CMK (cell line): Measurements from ENCODE around the gene STAT5B.
"Not testable (repeated sequence)": the region's sequence is repeated elsewhere in the genome, so short reads cannot be mapped to it uniquely, and the experiment has no call there.

Experiments used
- DNase-seq: peaks from one replicate; pipeline ENCODE4 v3.0.0-alpha.2; 2010; ENCODE audit warnings: low read depth

The STAT5B gene

DNA sequence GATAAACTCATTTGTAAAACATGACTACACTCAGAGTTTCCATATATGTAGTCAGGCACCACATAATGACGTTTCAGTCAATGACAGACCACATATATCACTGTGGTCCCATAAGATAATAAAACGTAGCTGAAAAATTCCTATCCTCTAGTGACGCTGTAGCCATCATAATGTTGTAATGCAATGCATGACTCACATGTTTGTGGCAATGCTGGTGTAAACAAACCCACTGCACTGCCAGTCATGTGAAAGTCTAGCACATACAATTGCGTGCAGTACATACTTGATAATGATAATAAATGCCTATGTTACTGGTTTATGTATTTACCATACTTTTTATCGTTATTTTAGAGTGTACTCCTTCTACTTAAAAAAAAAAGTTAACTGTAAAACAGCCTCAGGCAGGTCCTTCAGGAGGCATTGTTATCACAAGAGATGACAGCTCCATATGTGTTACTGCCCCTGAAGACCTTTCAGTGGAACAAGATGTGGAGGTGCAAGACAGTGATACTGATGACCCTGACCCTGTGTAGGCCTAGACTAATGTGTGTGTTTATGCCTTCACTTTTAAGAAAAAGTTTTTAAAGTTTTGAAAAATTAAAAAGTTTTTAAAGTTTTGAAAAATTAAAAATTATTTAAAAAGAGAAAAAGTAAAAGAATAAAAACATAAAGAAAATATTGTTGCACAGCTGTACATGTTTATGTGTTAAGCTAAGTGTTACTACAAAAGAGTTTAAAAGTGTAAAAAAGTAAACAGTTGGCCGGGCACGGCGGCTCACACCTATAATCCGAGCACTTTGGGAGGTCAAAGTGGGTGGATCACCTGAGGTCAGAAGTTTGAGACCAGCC is 9.0 kb downstream of the STAT5B start:
- no peak for DNase-seq

DNA sequence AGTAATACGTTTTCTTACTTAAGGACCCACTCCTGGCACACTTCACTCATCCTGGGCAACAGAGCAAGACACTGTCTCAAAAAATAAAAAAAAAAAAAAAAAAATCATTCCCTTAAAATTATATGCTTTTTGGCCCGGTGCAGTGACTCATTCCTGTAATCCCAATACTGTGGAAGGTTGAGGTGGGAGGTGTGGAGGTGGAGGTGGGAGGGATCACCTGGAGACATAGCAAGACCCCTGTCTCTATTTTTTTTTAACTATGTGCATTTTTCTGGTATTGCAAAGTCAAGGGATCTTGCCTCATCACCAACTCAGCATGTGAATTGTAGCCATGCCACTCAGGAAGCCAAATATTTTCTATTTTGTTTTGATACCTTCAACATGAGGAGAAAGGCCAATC is 9.7 kb downstream of the STAT5B start:
- DNase-seq: no peak

DNA sequence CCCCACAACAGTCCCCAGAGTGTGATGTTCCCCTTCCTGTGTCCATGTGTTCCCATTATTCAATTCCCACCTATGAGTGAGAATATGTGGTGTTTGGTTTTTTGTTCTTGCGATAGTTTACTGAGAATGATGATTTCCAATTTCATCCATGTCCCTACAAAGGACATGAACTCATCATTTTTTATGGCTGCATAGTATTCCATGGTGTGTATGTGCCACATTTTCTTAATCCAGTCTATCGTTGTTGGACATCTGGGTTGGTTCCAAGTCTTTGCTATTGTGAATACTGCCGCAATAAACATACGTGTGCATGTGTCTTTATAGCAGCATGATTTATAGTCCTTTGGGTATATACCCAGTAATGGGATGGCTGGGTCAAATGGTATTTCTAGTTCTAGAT is 11.8 kb downstream of the STAT5B start:
- DNase-seq: not testable (repeated sequence)

DNA sequence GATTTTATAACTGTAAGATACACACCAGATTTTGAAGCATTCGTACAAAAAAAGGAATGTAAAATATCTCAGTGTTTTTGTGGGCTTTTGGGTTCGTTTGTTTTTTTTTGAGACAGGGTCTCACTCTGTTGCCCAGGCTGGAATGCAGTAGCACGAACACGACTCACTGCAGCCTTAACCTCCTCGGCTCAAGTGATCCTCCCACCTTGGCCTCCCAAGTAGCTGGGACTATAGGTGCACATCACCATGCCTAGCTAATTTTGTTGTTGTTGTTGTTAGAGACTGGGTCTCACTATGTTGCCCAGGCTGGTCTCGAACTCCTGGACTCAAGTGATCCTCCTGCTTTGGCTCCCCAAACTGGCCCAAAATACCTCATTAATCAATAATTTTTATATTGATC is 15.9 kb downstream of the STAT5B start:
- no peak for DNase-seq

DNA sequence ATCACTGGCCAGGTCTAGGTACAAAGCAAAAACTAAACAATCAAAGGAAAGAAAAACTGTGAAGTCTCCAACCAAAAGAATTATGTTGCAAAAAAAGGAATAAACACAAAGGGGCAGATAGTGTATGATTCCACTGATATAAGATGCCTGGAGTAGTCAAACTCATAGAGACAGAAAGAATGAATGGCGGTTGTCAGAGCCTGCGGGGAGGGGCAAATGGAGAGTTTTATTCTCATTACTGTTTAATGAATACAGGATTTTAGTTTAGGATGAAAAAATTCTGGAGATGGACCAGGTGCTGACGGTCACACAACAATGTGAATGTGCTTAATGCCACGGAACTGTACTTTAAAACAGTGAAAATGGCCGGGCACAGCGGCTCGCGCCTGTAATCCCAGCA is 20.7 kb downstream of the STAT5B start:
- no peak for DNase-seq

DNA sequence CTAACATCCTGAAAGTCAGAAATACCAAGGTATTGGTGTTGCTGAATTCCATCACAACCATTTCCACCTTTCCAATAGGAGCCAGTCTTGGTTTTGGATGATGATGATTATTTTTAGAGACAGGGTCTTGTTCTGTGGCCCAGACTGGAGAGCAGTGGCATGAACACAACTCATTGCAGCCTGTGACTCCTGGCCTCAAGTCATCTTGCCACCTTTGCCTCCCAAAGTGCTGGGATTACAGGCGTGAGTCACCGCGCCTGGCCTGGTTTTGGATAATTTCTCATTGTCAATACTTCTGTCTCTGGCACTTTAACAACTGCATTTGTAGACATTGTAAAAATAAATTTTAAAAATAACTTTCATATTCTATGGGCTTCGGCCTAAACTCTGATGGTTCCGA is 22.6 kb downstream of the STAT5B start:
- DNase-seq: no peak

DNA sequence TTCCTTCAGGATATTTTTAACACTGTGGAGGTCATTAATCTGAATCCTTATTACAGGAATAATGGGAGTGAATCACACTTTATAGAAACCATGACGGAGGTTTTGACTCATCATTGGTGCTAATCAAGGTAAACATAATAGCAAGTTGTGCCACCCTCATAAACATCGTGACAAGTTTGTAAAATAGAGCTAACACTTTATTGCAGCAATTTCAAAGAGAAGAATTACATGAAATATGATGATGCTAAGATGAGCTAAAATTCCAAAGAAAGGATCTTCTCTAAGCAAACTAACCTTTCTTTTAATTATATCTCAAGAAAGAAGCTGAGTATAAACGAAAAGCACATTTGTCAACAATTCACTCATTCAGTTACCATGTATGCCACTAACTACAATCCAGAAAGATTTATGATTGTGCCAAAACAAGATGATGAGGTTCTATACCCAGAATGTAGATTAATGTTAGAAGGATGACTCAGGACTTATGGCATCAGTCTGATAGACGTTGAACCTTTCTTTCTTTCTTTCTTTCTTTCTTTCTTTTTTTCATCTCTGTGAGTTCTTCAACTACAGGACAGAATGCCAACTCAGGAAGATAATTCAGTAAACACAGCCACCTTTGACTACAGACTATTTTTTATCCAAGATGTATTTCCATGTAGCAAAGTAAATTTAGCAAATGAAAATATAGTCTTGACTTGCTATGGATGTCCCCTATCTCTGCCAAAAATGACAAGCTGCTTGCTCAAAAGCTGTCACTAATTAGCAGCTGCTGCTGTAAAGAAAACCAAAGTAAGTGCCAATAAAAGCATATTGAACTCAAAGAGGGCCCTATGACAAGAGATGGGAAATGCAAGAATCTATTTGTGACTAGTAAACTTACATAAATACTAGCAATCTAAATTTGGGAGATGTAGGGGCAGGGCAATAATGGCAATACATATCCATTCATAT is 23.3 kb downstream of the STAT5B start:
- no peak for DNase-seq

DNA sequence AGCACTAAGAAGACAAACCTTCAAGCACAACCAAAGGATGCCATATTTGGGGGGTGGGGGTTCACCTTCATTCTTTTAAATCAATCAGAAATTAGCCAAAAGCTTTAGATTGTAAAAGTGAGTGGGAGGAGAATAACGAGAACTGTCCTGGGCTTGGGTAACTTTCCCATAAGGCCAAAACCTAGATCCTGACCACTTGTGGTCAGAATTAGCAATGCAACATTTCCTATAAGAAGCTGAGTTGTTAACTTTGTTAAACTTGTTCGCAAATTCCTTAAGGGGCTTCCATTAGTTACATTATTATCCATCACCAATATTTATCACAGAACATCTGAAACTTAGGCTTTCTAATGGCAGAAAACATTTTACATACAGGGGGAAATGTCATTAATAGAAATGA is 25.1 kb downstream of the STAT5B start:
- DNase-seq: no peak

DNA sequence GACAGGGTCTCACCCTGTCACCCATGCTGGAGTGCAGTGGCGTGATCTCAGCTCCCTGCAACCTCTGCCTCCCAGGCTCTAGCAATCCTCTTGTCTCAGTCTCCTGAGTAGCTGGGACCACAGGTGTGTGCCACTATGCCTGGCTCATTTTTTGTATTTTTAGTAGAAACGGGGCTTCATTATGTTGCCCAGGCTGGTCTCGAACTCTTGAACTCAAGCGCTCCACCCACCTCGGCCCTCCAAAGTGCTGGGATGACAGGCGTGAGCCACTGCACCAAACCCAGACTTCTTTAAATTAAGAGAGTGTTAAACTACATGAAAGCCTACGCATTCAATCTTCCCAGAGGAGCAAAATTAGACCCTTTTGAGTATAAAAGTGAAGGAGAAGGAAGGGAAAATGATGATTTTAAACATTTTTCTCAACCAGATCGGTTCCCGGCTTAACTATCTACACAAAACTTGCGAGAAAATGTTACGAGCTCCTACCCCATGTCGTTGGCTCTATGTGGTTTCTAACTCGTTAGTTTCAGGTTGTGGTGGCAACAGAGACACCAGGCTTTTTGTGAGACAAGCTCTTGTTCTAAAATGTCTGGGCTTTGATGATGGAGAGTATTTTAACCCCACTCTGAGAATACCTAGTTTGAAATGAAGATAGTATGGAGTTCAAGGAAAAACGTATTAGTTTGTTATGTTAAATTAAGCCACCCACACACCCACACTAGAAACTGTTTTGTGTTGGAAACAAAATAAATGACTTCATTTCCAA is 26.3 kb downstream of the STAT5B start:
- no peak for DNase-seq

DNA sequence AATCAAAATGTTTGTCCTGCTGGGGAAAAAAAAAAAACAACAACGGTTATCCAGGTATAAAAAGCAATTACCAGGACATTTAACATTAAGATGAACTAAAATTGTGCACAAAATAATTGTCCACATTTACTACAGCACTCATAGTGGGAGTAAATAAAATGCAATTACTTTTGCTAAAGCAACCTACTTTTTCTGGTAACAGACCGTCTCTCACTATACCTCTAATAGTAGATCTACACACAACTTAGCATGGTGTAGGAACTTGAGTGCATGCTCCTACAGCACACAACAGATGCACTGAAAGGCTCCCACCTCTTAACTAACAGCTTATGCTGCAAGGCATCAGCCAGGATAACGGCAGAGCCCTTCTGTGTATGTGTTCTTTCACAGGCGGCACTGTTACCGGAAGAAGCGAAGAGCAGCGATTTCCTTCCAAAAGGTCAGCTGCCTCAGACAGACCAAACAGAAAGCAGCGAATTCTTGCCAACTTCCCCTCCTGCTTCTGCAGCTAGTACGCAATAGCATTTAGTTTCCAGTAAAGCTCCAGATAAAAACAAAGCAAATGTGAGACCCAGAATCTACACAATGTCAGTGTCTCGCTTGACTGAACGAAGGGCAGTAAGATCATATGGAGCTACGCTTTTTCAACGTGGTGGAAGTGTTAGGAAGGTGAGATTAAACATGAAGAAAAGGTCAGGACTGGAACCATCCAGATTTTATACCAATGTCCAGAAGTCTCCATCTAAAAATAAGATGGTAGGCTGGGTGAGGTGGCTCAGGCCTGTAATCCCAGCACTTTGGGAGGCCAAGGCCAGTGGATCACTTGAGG is 27.6 kb downstream of the STAT5B start:
- DNase-seq: peak; percentile 36

DNA sequence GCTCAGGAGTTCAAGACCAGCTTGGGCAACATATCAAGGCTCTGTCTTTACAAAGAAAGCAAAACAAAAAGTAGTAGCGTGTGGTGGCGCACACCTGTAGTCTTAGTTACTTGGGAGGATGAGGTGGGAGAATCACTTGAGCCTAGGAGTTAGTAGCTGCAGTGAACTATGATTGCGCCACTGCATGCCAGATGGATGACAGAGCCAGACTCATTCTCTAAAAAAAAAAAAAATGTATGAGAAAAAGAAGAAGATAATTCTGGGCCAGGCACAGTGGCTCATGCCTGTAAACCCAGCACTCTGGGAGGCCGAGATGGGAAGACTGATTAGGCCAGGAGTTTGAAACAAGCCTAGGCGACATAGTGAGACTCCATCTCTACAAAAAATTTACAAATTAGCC is 28.5 kb downstream of the STAT5B start:
- no peak for DNase-seq

DNA sequence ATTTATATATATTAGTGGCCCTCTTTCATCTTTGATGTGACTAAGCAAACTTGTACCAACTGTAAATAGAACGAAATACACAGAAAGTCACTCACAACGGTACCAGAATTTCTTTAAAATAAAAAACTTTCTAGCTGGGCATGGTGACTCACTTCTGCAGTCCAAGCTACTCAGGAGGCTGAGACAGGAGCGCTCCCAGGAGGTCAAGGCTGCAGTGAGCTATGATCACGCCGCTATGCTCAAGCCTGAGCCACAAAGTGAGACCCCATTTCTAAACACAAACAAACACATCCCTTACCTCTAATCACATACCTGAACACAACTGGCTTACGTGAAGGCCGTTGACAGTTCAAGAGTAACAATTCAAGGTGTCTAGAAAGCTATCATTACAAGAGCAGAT is 29.7 kb downstream of the STAT5B start:
- DNase-seq: no peak

DNA sequence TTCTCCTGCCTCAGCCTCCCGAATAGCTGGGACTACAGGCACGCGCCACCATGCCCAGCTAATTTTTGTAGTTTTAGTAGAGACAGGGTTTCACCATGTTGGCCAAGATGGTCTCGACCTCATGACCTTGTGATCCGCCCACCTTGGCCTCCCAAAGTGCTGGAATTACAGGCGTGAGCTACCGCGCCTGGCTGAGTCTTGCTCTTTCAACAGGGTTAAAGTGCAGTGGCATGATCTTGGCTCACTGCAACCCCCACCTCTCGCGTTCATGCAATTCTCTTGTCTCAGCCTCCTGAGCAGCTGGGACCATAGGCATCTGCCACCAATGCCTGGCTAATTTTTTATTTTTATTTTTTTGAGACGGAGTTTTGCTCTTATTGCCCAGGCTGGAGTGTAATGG is 31.0 kb downstream of the STAT5B start:
- not testable (repeated sequence) for DNase-seq

DNA sequence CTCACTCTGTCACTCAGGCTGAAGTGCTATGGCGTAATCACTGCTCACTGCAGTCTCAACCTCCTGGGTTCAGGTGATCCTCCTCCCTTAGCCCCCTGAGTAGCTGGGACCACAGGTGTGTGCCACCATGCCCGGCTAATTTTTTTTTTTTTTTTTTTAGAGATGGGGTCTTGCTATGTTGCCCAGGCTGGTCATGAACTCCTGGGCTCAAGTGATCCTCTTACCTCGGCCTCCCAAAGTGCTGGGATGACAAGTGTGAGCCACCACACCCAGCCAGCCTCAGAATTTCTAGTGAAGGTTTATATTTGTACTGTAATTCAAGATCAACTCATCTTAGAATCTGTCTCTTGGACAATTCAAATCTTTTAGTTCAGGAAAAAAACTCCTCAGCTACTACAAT is 32.1 kb downstream of the STAT5B start:
- DNase-seq: not testable (repeated sequence)

DNA sequence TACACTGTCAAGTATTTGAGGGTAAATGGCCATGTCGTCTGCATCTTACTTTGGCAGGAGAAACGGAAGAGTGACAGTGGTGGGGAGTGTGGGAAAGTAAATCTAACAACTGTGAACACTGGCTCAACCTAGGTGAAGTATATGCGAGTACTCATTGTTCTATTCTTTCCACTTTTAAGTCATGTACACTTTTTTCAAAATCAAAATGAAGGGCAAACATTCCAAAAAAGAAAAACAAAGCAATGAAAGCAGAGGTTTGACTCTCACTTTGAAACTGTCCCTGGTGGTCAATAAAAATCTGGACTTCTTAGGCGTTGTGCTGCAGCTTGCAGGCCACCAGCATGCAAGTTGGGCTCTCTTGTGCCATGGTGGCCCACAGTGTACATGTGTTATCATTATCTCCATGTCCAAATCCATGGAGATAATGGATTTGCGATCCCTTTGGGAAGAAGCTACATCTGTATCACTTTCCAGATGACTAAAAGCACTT is 32.7 kb downstream of the STAT5B start:
- no peak for DNase-seq

DNA sequence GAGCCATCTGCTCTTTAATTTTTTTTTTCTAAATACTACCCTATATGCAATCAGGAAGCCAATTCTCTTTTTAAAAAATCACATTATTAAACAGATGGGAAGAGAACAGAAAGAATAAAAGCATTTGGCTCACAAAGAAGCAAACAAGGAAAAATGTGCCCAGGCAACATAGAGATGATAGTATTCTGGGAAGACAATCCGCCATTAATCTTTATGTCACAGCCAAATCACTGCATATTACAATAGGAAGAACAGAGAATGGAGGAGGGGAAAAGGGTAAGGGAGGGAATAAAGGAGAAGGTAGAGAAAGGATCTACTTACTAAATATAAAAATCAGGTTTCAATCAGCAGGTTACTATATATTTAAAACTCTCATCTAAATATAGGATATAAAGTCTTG is 34.3 kb downstream of the STAT5B start:
- DNase-seq: no peak

DNA sequence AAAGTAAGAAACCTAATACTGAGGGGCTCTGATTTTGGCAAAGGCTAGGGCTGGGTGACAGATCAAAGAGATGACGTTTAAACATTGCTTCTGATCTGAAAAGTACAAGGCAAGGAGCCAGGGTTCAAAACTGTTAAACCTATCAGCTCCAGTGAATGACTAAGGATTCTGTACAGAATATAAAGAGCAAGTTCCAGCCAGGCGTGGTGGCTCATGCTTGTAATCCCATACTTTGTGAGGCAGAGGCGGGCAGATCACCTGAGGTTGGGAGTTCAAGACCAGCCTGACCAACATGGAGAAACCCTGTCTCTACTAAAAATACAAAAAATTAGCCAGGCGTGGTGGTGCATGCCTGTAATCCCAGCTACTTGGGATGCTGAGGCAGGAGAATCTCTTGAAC is 35.3 kb downstream of the STAT5B start:
- not testable (repeated sequence) for DNase-seq

DNA sequence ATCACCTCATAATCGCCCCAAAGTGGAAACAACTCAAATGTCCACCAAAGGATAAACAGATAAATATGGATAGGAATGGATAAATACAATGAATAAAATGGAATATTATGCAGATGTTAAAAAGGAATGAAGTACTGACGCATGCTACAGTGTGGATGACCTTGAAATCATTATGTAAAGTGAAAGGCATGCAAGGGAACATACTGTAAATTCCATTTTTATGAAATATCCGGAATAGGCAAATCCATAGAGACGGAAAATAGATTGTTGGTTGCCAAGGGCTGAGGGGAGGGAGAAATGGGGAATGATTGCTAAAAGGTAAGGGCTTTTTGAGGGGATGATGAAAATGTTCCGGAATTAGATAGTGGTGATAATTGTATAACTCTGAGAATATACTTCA is 36.0 kb downstream of the STAT5B start:
- DNase-seq: no peak

DNA sequence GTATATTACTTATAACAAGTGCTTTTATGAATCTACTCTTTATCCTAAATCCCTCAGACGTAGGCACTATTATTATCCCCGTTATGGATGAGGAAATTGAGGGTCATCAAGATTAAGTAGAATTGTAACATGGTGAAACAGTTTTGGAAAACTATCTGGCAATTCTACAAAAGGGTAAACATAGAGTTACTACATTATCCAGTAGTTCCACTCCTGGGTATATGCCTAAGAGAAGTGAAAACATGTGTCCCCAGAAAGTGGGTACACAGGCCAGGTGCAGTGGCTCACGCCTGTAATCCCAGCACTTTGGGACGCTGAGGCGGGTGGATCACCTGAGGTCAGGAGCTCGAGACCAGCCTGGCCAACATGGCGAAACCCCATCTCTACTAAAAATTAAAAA is 36.6 kb downstream of the STAT5B start:
- DNase-seq: not testable (repeated sequence)

DNA sequence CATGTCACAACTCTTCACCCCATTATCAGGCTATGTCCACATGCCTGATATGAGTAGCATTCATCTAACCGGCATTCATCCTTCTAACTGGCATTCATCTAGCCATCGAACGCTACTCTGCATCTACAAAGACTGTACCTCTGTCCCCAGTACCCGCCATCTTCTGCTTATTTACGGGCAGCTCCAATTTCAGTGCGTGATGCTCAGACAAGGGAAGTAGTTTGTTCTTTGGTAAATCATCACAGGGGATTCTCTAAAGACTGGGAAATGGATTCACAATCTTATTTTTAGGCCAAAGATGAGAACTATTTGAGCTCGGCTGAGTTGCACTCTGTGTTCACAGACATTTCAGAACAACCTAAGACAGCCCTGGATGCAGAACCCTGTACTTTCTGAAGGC is 39.4 kb downstream of the STAT5B start:
- DNase-seq: no peak

DNA sequence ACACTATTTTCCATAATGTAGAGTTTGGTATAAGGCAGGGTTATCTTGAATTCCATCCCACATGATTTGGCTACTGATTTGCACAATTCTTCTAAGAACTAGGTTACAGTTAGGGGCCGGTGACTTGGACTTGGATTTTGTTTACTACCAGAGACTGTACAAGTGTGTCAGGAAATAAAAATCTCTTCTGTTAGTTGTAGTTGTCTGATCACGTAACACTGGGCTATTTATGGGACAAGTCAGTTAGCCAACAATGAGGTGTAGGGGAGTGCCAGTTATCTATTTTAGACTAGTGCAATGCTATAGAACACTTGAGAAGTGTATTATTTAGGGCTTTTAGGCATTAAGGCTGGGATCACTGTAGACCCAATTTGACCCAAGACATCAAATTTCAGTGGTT is 42.2 kb downstream of the STAT5B start:
- no peak for DNase-seq
